Measurements from ENCODE around the gene WDR90.

The WDR90 gene

DNA sequence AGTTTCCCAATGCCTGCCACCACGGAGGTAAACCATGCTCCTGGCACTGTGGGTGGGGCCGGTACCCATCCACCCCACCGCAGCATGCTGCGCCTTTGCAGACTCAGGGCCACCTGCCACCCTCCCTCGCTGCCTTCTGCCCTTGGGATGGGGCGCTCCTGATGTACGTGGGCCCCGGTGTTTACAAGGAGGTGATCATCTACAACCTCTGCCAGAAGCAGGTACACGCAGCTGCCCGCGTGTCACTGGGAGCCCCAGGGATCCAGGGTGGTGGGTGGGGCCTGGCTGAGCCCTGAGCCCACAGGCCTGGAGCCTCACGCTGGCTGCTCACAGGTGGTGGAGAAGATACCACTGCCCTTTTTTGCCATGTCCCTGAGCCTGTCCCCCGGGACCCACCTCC lies 17.4 kb downstream of the WDR90 start:
- no peak for DNase-seq (ENCODE audit: extremely low spot score)
- ChIA-PET POLR2A (no interaction called here), CTCF (interaction anchor here (1.2 to 5.5 kb wide), 2 partner anchors 10 to 13 kb away, joined by 4 to 28 read pairs; partner anchors contain the start of gene STUB1)
- TF ChIP-seq CTCF (IDR thresholded peaks at IDR 0.05; ENCODE audit: control extremely low read depth, extremely low read depth, low read depth, missing control alignments) = no peak

DNA sequence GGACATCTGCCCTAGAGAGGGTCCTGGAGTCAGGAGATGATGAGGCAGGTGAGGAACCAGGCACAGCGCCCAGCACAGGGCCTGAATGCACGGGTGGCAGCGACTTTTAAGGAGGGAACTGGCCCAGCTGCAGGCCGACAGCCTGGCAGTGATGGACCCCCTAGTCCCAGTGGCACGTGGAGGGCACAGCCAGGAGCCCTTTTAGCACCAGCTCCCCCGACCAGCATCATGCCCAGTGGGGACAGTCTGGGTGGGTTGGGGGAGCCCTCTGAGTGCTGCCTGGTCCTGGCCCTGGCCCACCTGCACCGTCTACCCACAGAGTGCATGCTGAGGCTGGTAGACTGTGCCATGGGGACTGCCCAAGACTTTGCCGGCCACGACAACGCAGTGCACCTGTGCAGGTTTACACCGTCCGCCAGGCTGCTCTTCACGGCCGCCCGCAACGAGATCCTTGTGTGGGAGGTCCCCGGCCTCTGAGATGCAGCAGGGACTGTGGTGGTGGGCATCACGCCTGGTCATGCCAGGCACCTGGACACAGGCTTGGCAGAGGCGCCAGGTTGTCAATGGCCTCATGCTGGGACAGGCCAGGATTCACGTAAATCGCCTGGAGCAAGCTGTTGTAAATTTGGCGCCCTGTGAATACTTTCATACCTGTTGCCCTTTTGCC lies 18.1 kb downstream of the WDR90 start:
- no peak for TF ChIP-seq CTCF (IDR thresholded peaks at IDR 0.05; ENCODE audit: control extremely low read depth, extremely low read depth, low read depth, missing control alignments)
- CTCF ChIA-PET = interaction anchor here (0.6 to 5.5 kb wide), 9 partner anchors 8 to 48 kb away, joined by 3 to 28 read pairs (median 3); partner anchors contain the start of genes METRN, STUB1 and WDR90
- POLR2A ChIA-PET = interaction anchor here (1.1 kb wide), 1 partner anchor 13 kb away, joined by 4 read pairs; the partner anchor contains the start of gene STUB1
- DNase-seq (ENCODE audit: extremely low spot score) = no peak

GRCh38 chr16:667780-668518 lies 18.8 kb downstream of the WDR90 start, which contains the start of gene RHOT2:
RHOT2 (plus strand) TSS chr16:668132; CDS start chr16:668200, 68 bp downstream.
- DNase-seq (ENCODE audit: extremely low spot score) = peak; percentile 94
- POLR2A ChIA-PET = interaction anchor here (1.1 kb wide), 1 partner anchor 13 kb away, joined by 4 read pairs; the partner anchor contains the start of gene STUB1
- CTCF ChIA-PET = interaction anchor here (0.6 to 5.5 kb wide), 9 partner anchors 8 to 47 kb away, joined by 3 to 28 read pairs (median 3); partner anchors contain the start of genes METRN, STUB1 and WDR90
- TF ChIP-seq CTCF (IDR thresholded peaks at IDR 0.05; ENCODE audit: control extremely low read depth, extremely low read depth, low read depth, missing control alignments) = peak; percentile 98

DNA sequence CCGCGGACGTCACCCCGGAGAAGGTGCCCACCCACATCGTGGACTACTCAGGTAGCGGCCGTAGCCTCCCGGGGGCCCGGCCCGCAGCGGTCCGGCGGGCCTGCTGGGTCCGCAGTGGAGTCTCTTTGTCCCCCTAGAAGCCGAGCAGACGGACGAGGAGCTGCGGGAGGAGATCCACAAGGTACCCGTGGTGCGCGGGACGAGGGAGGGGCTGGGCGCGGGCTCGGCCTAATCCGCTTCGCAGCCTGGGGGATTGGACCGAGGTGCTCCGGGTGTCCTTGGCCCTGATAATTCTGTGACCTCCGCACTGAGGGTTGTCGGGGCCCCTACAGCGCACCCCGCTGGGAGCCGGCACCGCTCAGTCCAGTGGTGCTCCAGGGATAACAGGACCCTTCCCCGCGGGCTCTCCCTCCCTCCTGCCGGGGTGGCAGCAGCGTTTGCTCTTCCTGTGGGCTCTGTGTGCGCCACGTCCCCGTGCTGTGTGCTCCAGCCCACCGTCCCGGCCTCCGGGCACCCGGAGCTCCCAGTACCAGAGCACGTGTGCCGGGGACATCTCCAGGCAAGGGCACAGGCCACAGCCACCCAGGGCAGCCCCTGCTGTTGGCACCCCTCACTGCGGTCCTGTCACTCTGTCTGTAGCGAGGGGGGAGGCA lies 19.5 kb downstream of the WDR90 start:
- no peak for DNase-seq (ENCODE audit: extremely low spot score)
- ChIA-PET POLR2A (interaction anchor here (1.0 kb wide), 1 partner anchor 11 kb away, joined by 3 read pairs; no protein-coding TSS in a partner anchor), CTCF (interaction anchor here (1.3 to 5.5 kb wide), 4 partner anchors 10 to 18 kb away, joined by 3 to 28 read pairs (median 8); partner anchors contain the start of genes STUB1 and WDR90)
- TF ChIP-seq CTCF (IDR thresholded peaks at IDR 0.05; ENCODE audit: control extremely low read depth, extremely low read depth, low read depth, missing control alignments) = no peak

GRCh38 chr16:669666-670065 lies 20.5 kb downstream of the WDR90 start:
- CTCF ChIA-PET = interaction anchor here (2.0 to 5.5 kb wide), 2 partner anchors 10 to 22 kb away, joined by 5 to 28 read pairs; partner anchors contain the start of gene STUB1
- TF ChIP-seq CTCF (IDR thresholded peaks at IDR 0.05; ENCODE audit: control extremely low read depth, extremely low read depth, low read depth, missing control alignments) = no peak

More at GRCh38 chr16:669666-670065, 20.5 kb downstream of the WDR90 start:
- DNase-seq (ENCODE audit: extremely low spot score) = no peak
- POLR2A ChIA-PET = no interaction called here
